ENCODE data around the gene DBT. TPM values are rescaled to one million over a fixed set of nuclear protein-coding genes. Genes with fewer than 3 reads are reported as not detected.

DBT gene
- total RNA-seq, 4 donors from 2014 or later, result 8.1 to 10.7 (median 10.3) TPM

- Histone ChIP-seq H3K9me3 (no peaks in the 10 kb centered on the region), H3K27ac (no peak overlapping the region), H3K4me1 (no peaks in the 10 kb centered on the region), H3K4me3 (no peak overlapping the region), H3K36me3 (peaks cover 0 to 65% (median 0%) of the 10 kb centered on the region in 3 donors), H3K27me3 (no peaks in the 10 kb centered on the region)
- no peak for TF ChIP-seq CTCF (IDR thresholded peaks at IDR 0.05)
- no peak for TF ChIP-seq EP300 (IDR thresholded peaks at IDR 0.05)
- TF ChIP-seq POLR2A (IDR thresholded peaks at IDR 0.05), result no peak
- DNase-seq (ENCODE audit: low spot score in 2 of 2), result no peak
- 66 to 70% methylated on average over 4 of the region's 4 CpGs for WGBS, 2 donors
Observed at GRCh38 chr1:100229681-100230443, 19.8 kb downstream of the DBT start.

GRCh38 chr1:100222428-100222827 lies 27.2 kb downstream of the DBT start:
- Histone ChIP-seq H3K27ac (no peak overlapping the region), H3K4me3 (no peak overlapping the region), H3K4me1 (no peaks in the 10 kb centered on the region), H3K9me3 (no peaks in the 10 kb centered on the region), H3K36me3 (peaks cover 0 to 38% (median 0%) of the 10 kb centered on the region in 3 donors), H3K27me3 (no peaks in the 10 kb centered on the region)
- no peak for TF ChIP-seq CTCF (IDR thresholded peaks at IDR 0.05)
- TF ChIP-seq EP300 (IDR thresholded peaks at IDR 0.05), result no peak
- TF ChIP-seq POLR2A (IDR thresholded peaks at IDR 0.05), result no peak
- DNase-seq (ENCODE audit: low spot score in 2 of 2), result no peak

- Histone ChIP-seq H3K27me3 (no peaks in the 10 kb centered on the region), H3K36me3 (peaks cover 0 to 45% (median 0%) of the 10 kb centered on the region in 3 donors), H3K9me3 (no peaks in the 10 kb centered on the region), H3K27ac (no peak overlapping the region), H3K4me3 (no peak overlapping the region), H3K4me1 (no peaks in the 10 kb centered on the region)
- TF ChIP-seq POLR2A (IDR thresholded peaks at IDR 0.05) (no peak), EP300 (IDR thresholded peaks at IDR 0.05) (no peak), CTCF (IDR thresholded peaks at IDR 0.05) (no peak)
- DNase-seq (ENCODE audit: low spot score in 2 of 2), result no peak
- WGBS, 2 donors, result 92 to 96% methylated on average over 2 of the region's 2 CpGs
Observed at GRCh38 chr1:100219883-100220282, 29.8 kb downstream of the DBT start.

GRCh38 chr1:100219457-100219856 lies 30.2 kb downstream of the DBT start:
- 93 to 96% methylated on average over 5 of the region's 6 CpGs for WGBS, 2 donors
- Histone ChIP-seq H3K27me3 (no peaks in the 10 kb centered on the region), H3K27ac (no peak overlapping the region), H3K36me3 (peaks cover 0 to 49% (median 4%) of the 10 kb centered on the region in 3 donors), H3K4me3 (no peak overlapping the region), H3K4me1 (no peaks in the 10 kb centered on the region), H3K9me3 (no peaks in the 10 kb centered on the region)
- TF ChIP-seq EP300 (IDR thresholded peaks at IDR 0.05), result no peak
- TF ChIP-seq CTCF (IDR thresholded peaks at IDR 0.05), result no peak
- TF ChIP-seq POLR2A (IDR thresholded peaks at IDR 0.05), result no peak
- no peak for DNase-seq (ENCODE audit: low spot score in 2 of 2)

GRCh38 chr1:100217834-100218233 lies 31.8 kb downstream of the DBT start:
- WGBS, 2 donors, result 75 to 81% methylated on average over 2 of the region's 2 CpGs
- no peak overlapping the region for H3K4me3 ChIP-seq
- TF ChIP-seq EP300 (IDR thresholded peaks at IDR 0.05) (no peak), CTCF (IDR thresholded peaks at IDR 0.05) (no peak), POLR2A (IDR thresholded peaks at IDR 0.05) (no peak)
- H3K27ac ChIP-seq, result no peak overlapping the region
- no peaks in the 10 kb centered on the region for H3K27me3 ChIP-seq
- H3K36me3 ChIP-seq, result peaks cover 0 to 60% (median 13%) of the 10 kb centered on the region in 3 donors
- no peaks in the 10 kb centered on the region for H3K9me3 ChIP-seq
- H3K4me1 ChIP-seq, result no peaks in the 10 kb centered on the region
- no peak for DNase-seq (ENCODE audit: low spot score in 2 of 2)

Data from tibial nerve (tissue), 4 donors.